Breast epithelium (tissue), 3 donors: ENCODE data around the gene CYP4F22.

ENCODE experiments used
- POLR2AphosphoS5 ChIP-seq, 3 donors: sonication (generic); formaldehyde crosslinking; IDR thresholded peaks; one replicate each; pipeline ENCODE4 v1.6.1; 2017; ENCODE audit warnings: antibody characterized with exemption in 3 of 3
- TF ChIP-seq, protein P1 (sequence below), 3 donors: fragments of 450-650 bp; IDR thresholded peaks; one replicate each; pipeline ENCODE4 v1.5.1; 2016 to 2017; ENCODE audit warnings: antibody characterized with exemption in 3 of 3, mild to moderate bottlenecking in 3 of 3, moderate library complexity in 3 of 3

- TF ChIP-seq, protein P1, sequence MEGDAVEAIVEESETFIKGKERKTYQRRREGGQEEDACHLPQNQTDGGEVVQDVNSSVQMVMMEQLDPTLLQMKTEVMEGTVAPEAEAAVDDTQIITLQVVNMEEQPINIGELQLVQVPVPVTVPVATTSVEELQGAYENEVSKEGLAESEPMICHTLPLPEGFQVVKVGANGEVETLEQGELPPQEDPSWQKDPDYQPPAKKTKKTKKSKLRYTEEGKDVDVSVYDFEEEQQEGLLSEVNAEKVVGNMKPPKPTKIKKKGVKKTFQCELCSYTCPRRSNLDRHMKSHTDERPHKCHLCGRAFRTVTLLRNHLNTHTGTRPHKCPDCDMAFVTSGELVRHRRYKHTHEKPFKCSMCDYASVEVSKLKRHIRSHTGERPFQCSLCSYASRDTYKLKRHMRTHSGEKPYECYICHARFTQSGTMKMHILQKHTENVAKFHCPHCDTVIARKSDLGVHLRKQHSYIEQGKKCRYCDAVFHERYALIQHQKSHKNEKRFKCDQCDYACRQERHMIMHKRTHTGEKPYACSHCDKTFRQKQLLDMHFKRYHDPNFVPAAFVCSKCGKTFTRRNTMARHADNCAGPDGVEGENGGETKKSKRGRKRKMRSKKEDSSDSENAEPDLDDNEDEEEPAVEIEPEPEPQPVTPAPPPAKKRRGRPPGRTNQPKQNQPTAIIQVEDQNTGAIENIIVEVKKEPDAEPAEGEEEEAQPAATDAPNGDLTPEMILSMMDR (IDR thresholded peaks at IDR 0.05) = no peak
- no peak for TF ChIP-seq POLR2AphosphoS5 (IDR thresholded peaks at IDR 0.05)
Observed at GRCh38 chr19:15524781-15525180, 16.5 kb downstream of the CYP4F22 start.
